22Rv1 (cell line): ENCODE data around the gene TDP2.

Source experiments
- CTCF ChIP-seq: fragments of 450-650 bp; IDR thresholded peaks from 2 replicates; pipeline ENCODE4 v1.5.1; 2017; ENCODE audit warnings: mild to moderate bottlenecking
- ZFX ChIP-seq: fragments of 450-650 bp; IDR thresholded peaks from 2 replicates; pipeline ENCODE4 v1.6.1; 2017; ENCODE audit warnings: antibody characterized with exemption, borderline replicate concordance

- TF ChIP-seq CTCF: no peak
- no peak for TF ChIP-seq ZFX
Measured at GRCh38 chr6:24650365-24650764, 16.3 kb downstream of the TDP2 start.
